OCI-LY1 (cell line): ENCODE data around the gene KRT27.

ENCODE experiments used
- H2AFZ ChIP-seq: fragments of 200-600 bp; sonication (generic), shearing (Covaris generic); 2 replicates; pipeline ENCODE4 v1.6.0; 2014; ENCODE audit warnings: antibody characterized with exemption, mild to moderate bottlenecking, low read length
- H3F3A ChIP-seq: fragments of 200-600 bp; sonication (generic), shearing (Covaris generic); 2 replicates; pipeline ENCODE4 v1.6.0; 2014; ENCODE audit warnings: mild to moderate bottlenecking, antibody characterized with exemption, low read length, moderate library complexity; ENCODE audit not compliant: insufficient read depth
- H3K27ac ChIP-seq: fragments of 200-600 bp; sonication (generic); 2 replicates; pipeline ENCODE4 v1.5.1; 2014; ENCODE audit warnings: low read length, mixed run types, mild to moderate bottlenecking, low read depth; ENCODE audit not compliant: poor library complexity, severe bottlenecking
- H3K27me3 ChIP-seq: fragments of 200-600 bp; sonication (generic); 2 replicates; pipeline ENCODE4 v1.6.0; 2014; ENCODE audit warnings: antibody characterized with exemption, mild to moderate bottlenecking, low read length, moderate library complexity; ENCODE audit not compliant: insufficient read depth
- H3K36me3 ChIP-seq: fragments of 200-600 bp; sonication (generic); 2 replicates; pipeline ENCODE4 v1.6.1; 2014; ENCODE audit warnings: mild to moderate bottlenecking, antibody characterized with exemption, low read length, moderate library complexity, mixed read lengths; ENCODE audit not compliant: insufficient read depth
- H3K4me1 ChIP-seq: fragments of 200-600 bp; sonication (generic); 2 replicates; pipeline ENCODE4 v1.5.1; 2014; ENCODE audit warnings: mild to moderate bottlenecking, low read length, moderate library complexity; ENCODE audit not compliant: insufficient read depth, severe bottlenecking
- H3K4me2 ChIP-seq: fragments of 200-600 bp; sonication (generic), shearing (Covaris generic); 2 replicates; pipeline ENCODE4 v1.6.1; 2014; ENCODE audit warnings: low read length
- H3K4me3 ChIP-seq: fragments of 200-600 bp; sonication (generic); 2 replicates; pipeline ENCODE4 v1.5.1; 2014; ENCODE audit warnings: low read length, low read depth, mild to moderate bottlenecking, mixed read lengths; ENCODE audit not compliant: poor library complexity, severe bottlenecking
- H3K79me2 ChIP-seq: fragments of 200-600 bp; shearing (Covaris generic); 2 replicates; pipeline ENCODE4 v1.6.1; 2016; ENCODE audit warnings: mixed run types, low read length, mixed read lengths; ENCODE audit not compliant: insufficient read depth
- H3K9ac ChIP-seq: fragments of 200-600 bp; sonication (generic), shearing (Covaris generic); 2 replicates; pipeline ENCODE4 v1.6.1; 2014; ENCODE audit warnings: mild to moderate bottlenecking, low read length, mixed read lengths
- H3K9me2 ChIP-seq: fragments of 200-600 bp; sonication (generic), shearing (Covaris generic); 2 replicates; pipeline ENCODE4 v1.6.1; 2014; ENCODE audit warnings: low read depth, mild to moderate bottlenecking, low read length, mixed read lengths
- H3K9me3 ChIP-seq: fragments of 200-600 bp; shearing (Covaris generic); 2 replicates; pipeline ENCODE4 v1.6.1; 2014; ENCODE audit warnings: low read length, mixed read lengths
- H4K20me1 ChIP-seq: fragments of 200-600 bp; sonication (generic), shearing (Covaris generic); 2 replicates; pipeline ENCODE4 v1.6.0; 2016; ENCODE audit warnings: mild to moderate bottlenecking, low read length; ENCODE audit not compliant: insufficient read depth
- CTCF ChIP-seq: fragments of 200-600 bp; sonication (generic), shearing (Covaris generic); IDR thresholded peaks from 2 replicates; pipeline ENCODE4 v1.5.1; 2017; ENCODE audit warnings: mild to moderate bottlenecking, antibody characterized with exemption, low read length, moderate library complexity, mixed read lengths
- EZH2 ChIP-seq: fragments of 200-600 bp; sonication (generic), shearing (Covaris generic); IDR thresholded peaks from 2 replicates; pipeline ENCODE4 v1.8.0; 2017; ENCODE audit warnings: borderline replicate concordance, mixed run types, mild to moderate bottlenecking, antibody characterized with exemption, low read length, moderate library complexity, mixed read lengths

The KRT27 gene

GRCh38 chr17:40801157-40801556 is 18.8 kb upstream of the KRT27 start:
- Histone ChIP-seq H3K27me3 (peaks cover 8% of the 10 kb centered on the region), H3K4me2 (no peak overlapping the region), H4K20me1 (no peaks in the 10 kb centered on the region), H3K9ac (no peak overlapping the region), H2AFZ (no peak overlapping the region), H3K36me3 (no peaks in the 10 kb centered on the region), H3K9me3 (no peaks in the 10 kb centered on the region), H3K9me2 (no peaks in the 10 kb centered on the region), H3K4me3 (no peak overlapping the region), H3K27ac (no peak overlapping the region), H3F3A (no peaks in the 10 kb centered on the region), H3K79me2 (no peaks in the 10 kb centered on the region), H3K4me1 (no peaks in the 10 kb centered on the region)
- no peak for TF ChIP-seq EZH2
- TF ChIP-seq CTCF: no peak

GRCh38 chr17:40800381-40800780 is 18.0 kb upstream of the KRT27 start:
- no peak overlapping the region for H2AFZ ChIP-seq
- H3F3A ChIP-seq: no peaks in the 10 kb centered on the region
- no peaks in the 10 kb centered on the region for H3K9me3 ChIP-seq
- H3K4me2 ChIP-seq: no peak overlapping the region
- TF ChIP-seq EZH2 (no peak), CTCF (no peak)
- H3K4me3 ChIP-seq: no peak overlapping the region
- H4K20me1 ChIP-seq: no peaks in the 10 kb centered on the region
- H3K27ac ChIP-seq: no peak overlapping the region
- H3K79me2 ChIP-seq: no peaks in the 10 kb centered on the region
- no peaks in the 10 kb centered on the region for H3K4me1 ChIP-seq
- no peaks in the 10 kb centered on the region for H3K36me3 ChIP-seq
- H3K27me3 ChIP-seq: peaks cover 2% of the 10 kb centered on the region
- no peaks in the 10 kb centered on the region for H3K9me2 ChIP-seq
- no peak overlapping the region for H3K9ac ChIP-seq

- Histone ChIP-seq H4K20me1 (no peaks in the 10 kb centered on the region), H3K27me3 (no peaks in the 10 kb centered on the region; the same call in none of the 2 replicates)
- no peak for TF ChIP-seq EZH2
Measured at GRCh38 chr17:40799859-40800258, 17.5 kb upstream of the KRT27 start, which contains the start of gene KRT28. TSS of gene KRT28 (minus strand) at chr17:40799959. CDS start at chr17:40799893, 66 bp downstream.

GRCh38 chr17:40796846-40797245 is 14.5 kb upstream of the KRT27 start:
- H3K79me2 ChIP-seq: no peaks in the 10 kb centered on the region
- H3K4me1 ChIP-seq: no peaks in the 10 kb centered on the region
- no peaks in the 10 kb centered on the region for H3F3A ChIP-seq
- H3K4me3 ChIP-seq: no peak overlapping the region
- H4K20me1 ChIP-seq: no peaks in the 10 kb centered on the region
- no peaks in the 10 kb centered on the region for H3K9me2 ChIP-seq
- H2AFZ ChIP-seq: no peak overlapping the region
- no peak overlapping the region for H3K4me2 ChIP-seq
- no peak for TF ChIP-seq CTCF
- no peak for TF ChIP-seq EZH2
- no peak overlapping the region for H3K9ac ChIP-seq
- no peaks in the 10 kb centered on the region; the same call in none of the 2 replicates for H3K27me3 ChIP-seq
- no peaks in the 10 kb centered on the region for H3K36me3 ChIP-seq
- no peak overlapping the region for H3K27ac ChIP-seq
- H3K9me3 ChIP-seq: no peaks in the 10 kb centered on the region

More at GRCh38 chr17:40799859-40800258, 17.5 kb upstream of the KRT27 start, which contains the start of gene KRT28:
- H3K79me2 ChIP-seq: no peaks in the 10 kb centered on the region
- no peak within 1 kb of the TSS for H3K4me2 ChIP-seq
- no peak within 1 kb of the TSS for H3K27ac ChIP-seq
- no peaks in the 10 kb centered on the region for H3K9me2 ChIP-seq
- no peak within 1 kb of the TSS for H3K9ac ChIP-seq
- no peaks in the 10 kb centered on the region for H3K36me3 ChIP-seq
- no peaks in the 10 kb centered on the region for H3K9me3 ChIP-seq
- H3K4me1 ChIP-seq: no peaks in the 10 kb centered on the region
- no peaks in the 10 kb centered on the region for H3F3A ChIP-seq
- no peak within 1 kb of the TSS for H2AFZ ChIP-seq
- H3K4me3 ChIP-seq: no peak within 1 kb of the TSS
